Natural killer cell treated with Interleukin-12 subunit alpha and Interleukin-12 subunit beta and Interleukin-15 and Interleukin-18, amount 100 ng/mL, for 72 hours (primary cell): ENCODE data around the gene KCNH8. TPM values are rescaled to one million over a fixed set of nuclear protein-coding genes. Genes with fewer than 3 reads are reported as not detected.

ENCODE experiments used
- ATAC-seq, 2 donors: fragments of 150-1000 bp; cut with Tn5 transposase in 1 of 2; sonication (Bioruptor Pico), chemical (Tn5 transposase) in 1 of 2; 2 replicates each; pipeline ENCODE4 v1.10.0; 2021
- DNase-seq: peaks from one replicate; pipeline ENCODE4 v3.0.0; 2022; ENCODE audit warnings: low spot score
- H3K27ac Mint-ChIP-seq, 2 donors: 1 replicate in 1 of 2; 2 replicates in 1 of 2; pipeline ENCODE4 v1.8.0; 2022; ENCODE audit warnings: mixed read lengths in 2 of 2, mild to moderate bottlenecking in 1 of 2, moderate library complexity in 1 of 2
- H3K27me3 Mint-ChIP-seq, 2 donors: 1 replicate in 1 of 2; 2 replicates in 1 of 2; pipeline ENCODE4 v1.8.0; 2022; ENCODE audit warnings: mixed read lengths in 2 of 2
- H3K36me3 Mint-ChIP-seq: one replicate; pipeline ENCODE4 v1.8.0; 2022; ENCODE audit warnings: mixed read lengths
- H3K4me1 Mint-ChIP-seq, 2 donors: 1 replicate in 1 of 2; 2 replicates in 1 of 2; pipeline ENCODE4 v1.8.0; 2022; ENCODE audit warnings: low read depth in 2 of 2, mixed read lengths in 2 of 2, mild to moderate bottlenecking in 1 of 2
- H3K4me3 Mint-ChIP-seq: one replicate; pipeline ENCODE4 v1.8.0; 2022; ENCODE audit warnings: mixed read lengths
- H3K9me3 Mint-ChIP-seq: 2 replicates; pipeline ENCODE4 v1.8.0; 2022; ENCODE audit warnings: mixed read lengths
- total RNA-seq, 2 donors: library from RNA; stranded (reverse); gene quantifications; one replicate each; pipeline ENCODE4 v1.2.3, GENCODE V29; 2022

Gene KCNH8
- total RNA-seq, 2 donors from 2014 or later: not detected

- DNase-seq (no peak), ATAC-seq (no peak)
- Mint-ChIP-seq H3K4me1 (no peaks in the 10 kb centered on the region), H3K9me3 (peaks cover 6% of the 10 kb centered on the region), H3K4me3 (no peak overlapping the region), H3K27me3 (no peaks in the 10 kb centered on the region), H3K36me3 (no peaks in the 10 kb centered on the region), H3K27ac (no peak overlapping the region)
These were observed 246.6 kb downstream of the KCNH8 start for GRCh38 chr3:19394946-19395345.

GRCh38 chr3:19396726-19397125 is 248.4 kb downstream of the KCNH8 start:
- Mint-ChIP-seq H3K36me3 (no peaks in the 10 kb centered on the region), H3K4me1 (no peaks in the 10 kb centered on the region), H3K4me3 (no peak overlapping the region), H3K27ac (no peak overlapping the region), H3K27me3 (no peaks in the 10 kb centered on the region), H3K9me3 (peaks cover 2% of the 10 kb centered on the region)
- no peak for ATAC-seq
- DNase-seq: no peak

GRCh38 chr3:19399356-19399755 is 251.0 kb downstream of the KCNH8 start:
- no peaks in the 10 kb centered on the region for H3K9me3 Mint-ChIP-seq
- no peaks in the 10 kb centered on the region for H3K4me1 Mint-ChIP-seq
- H3K36me3 Mint-ChIP-seq: no peaks in the 10 kb centered on the region
- H3K27me3 Mint-ChIP-seq: no peaks in the 10 kb centered on the region
- no peak overlapping the region for H3K27ac Mint-ChIP-seq
- ATAC-seq: no peak
- H3K4me3 Mint-ChIP-seq: no peak overlapping the region
- no peak for DNase-seq

- DNase-seq: no peak
- Mint-ChIP-seq H3K27ac (no peak overlapping the region), H3K27me3 (no peaks in the 10 kb centered on the region), H3K36me3 (no peaks in the 10 kb centered on the region), H3K4me3 (no peak overlapping the region), H3K4me1 (no peaks in the 10 kb centered on the region), H3K9me3 (no peaks in the 10 kb centered on the region)
- ATAC-seq: no peak
These were observed 251.5 kb downstream of the KCNH8 start for GRCh38 chr3:19399836-19400235.

- Mint-ChIP-seq H3K36me3 (no peaks in the 10 kb centered on the region), H3K4me1 (no peaks in the 10 kb centered on the region), H3K27ac (no peak overlapping the region), H3K9me3 (no peaks in the 10 kb centered on the region), H3K4me3 (no peak overlapping the region), H3K27me3 (no peaks in the 10 kb centered on the region)
- DNase-seq (no peak), ATAC-seq (no peak)
These were observed 271.8 kb downstream of the KCNH8 start for GRCh38 chr3:19420159-19420558.

GRCh38 chr3:19425825-19426224 is 277.5 kb downstream of the KCNH8 start:
- DNase-seq (no peak), ATAC-seq (no peak)
- Mint-ChIP-seq H3K27me3 (no peaks in the 10 kb centered on the region), H3K27ac (no peak overlapping the region), H3K9me3 (peaks cover 12% of the 10 kb centered on the region), H3K4me1 (no peaks in the 10 kb centered on the region), H3K36me3 (no peaks in the 10 kb centered on the region), H3K4me3 (no peak overlapping the region)

- Mint-ChIP-seq H3K4me1 (no peaks in the 10 kb centered on the region), H3K9me3 (peaks cover 12% of the 10 kb centered on the region), H3K36me3 (no peaks in the 10 kb centered on the region), H3K27ac (no peak overlapping the region), H3K4me3 (no peak overlapping the region), H3K27me3 (no peaks in the 10 kb centered on the region)
- no peak for ATAC-seq
- DNase-seq: no peak
These were observed 279.3 kb downstream of the KCNH8 start for GRCh38 chr3:19427422-19428149.

GRCh38 chr3:19428729-19429128 is 280.4 kb downstream of the KCNH8 start:
- DNase-seq: no peak
- Mint-ChIP-seq H3K36me3 (no peaks in the 10 kb centered on the region), H3K27ac (no peak overlapping the region), H3K9me3 (peaks cover 12% of the 10 kb centered on the region), H3K27me3 (no peaks in the 10 kb centered on the region), H3K4me1 (no peaks in the 10 kb centered on the region), H3K4me3 (no peak overlapping the region)
- no peak for ATAC-seq

- no peak for ATAC-seq
- H3K4me1 Mint-ChIP-seq: no peaks in the 10 kb centered on the region
- no peaks in the 10 kb centered on the region for H3K36me3 Mint-ChIP-seq
- H3K9me3 Mint-ChIP-seq: peaks cover 9% of the 10 kb centered on the region
- H3K27me3 Mint-ChIP-seq: no peaks in the 10 kb centered on the region
- H3K4me3 Mint-ChIP-seq: no peak overlapping the region
- no peak overlapping the region for H3K27ac Mint-ChIP-seq
- no peak for DNase-seq
These were observed 284.4 kb downstream of the KCNH8 start for GRCh38 chr3:19432669-19433068.

- Mint-ChIP-seq H3K9me3 (peaks cover 4% of the 10 kb centered on the region), H3K4me1 (no peaks in the 10 kb centered on the region), H3K27me3 (no peaks in the 10 kb centered on the region), H3K36me3 (no peaks in the 10 kb centered on the region), H3K27ac (no peak overlapping the region), H3K4me3 (no peak overlapping the region)
- no peak for DNase-seq
- ATAC-seq: no peak
These were observed 288.4 kb downstream of the KCNH8 start for GRCh38 chr3:19436746-19437145.

- ATAC-seq (no peak), DNase-seq (no peak)
- peaks cover 4% of the 10 kb centered on the region for H3K9me3 Mint-ChIP-seq
- H3K4me1 Mint-ChIP-seq: no peaks in the 10 kb centered on the region
- no peak overlapping the region for H3K27ac Mint-ChIP-seq
- H3K27me3 Mint-ChIP-seq: no peaks in the 10 kb centered on the region
- H3K36me3 Mint-ChIP-seq: no peaks in the 10 kb centered on the region
- no peak overlapping the region for H3K4me3 Mint-ChIP-seq
These were observed 291.6 kb downstream of the KCNH8 start for GRCh38 chr3:19439944-19440343.

GRCh38 chr3:19446138-19446537 is 297.8 kb downstream of the KCNH8 start:
- ATAC-seq: no peak
- Mint-ChIP-seq H3K36me3 (no peaks in the 10 kb centered on the region), H3K4me3 (no peak overlapping the region), H3K27me3 (no peaks in the 10 kb centered on the region), H3K9me3 (peaks cover 3% of the 10 kb centered on the region), H3K27ac (peak overlapping the region in 1 of 2 donors; percentile 4), H3K4me1 (peaks cover 0 to 5% of the 10 kb centered on the region in 2 donors)
- no peak for DNase-seq

- H3K27ac Mint-ChIP-seq: peak overlapping the region in 1 of 2 donors; percentile 4
- ATAC-seq: no peak
These were observed 298.4 kb downstream of the KCNH8 start for GRCh38 chr3:19446687-19447086.

GRCh38 chr3:19455546-19455945 is 307.2 kb downstream of the KCNH8 start:
- Mint-ChIP-seq H3K27ac (no peak overlapping the region), H3K9me3 (peaks cover 15% of the 10 kb centered on the region), H3K4me1 (no peaks in the 10 kb centered on the region), H3K27me3 (no peaks in the 10 kb centered on the region), H3K4me3 (no peak overlapping the region), H3K36me3 (no peaks in the 10 kb centered on the region)
- no peak for ATAC-seq
- DNase-seq: no peak

More at GRCh38 chr3:19446687-19447086, 298.4 kb downstream of the KCNH8 start:
- Mint-ChIP-seq H3K27me3 (no peaks in the 10 kb centered on the region), H3K9me3 (peaks cover 3% of the 10 kb centered on the region), H3K36me3 (no peaks in the 10 kb centered on the region), H3K4me1 (peaks cover 0 to 5% of the 10 kb centered on the region in 2 donors), H3K4me3 (no peak overlapping the region)
- no peak for DNase-seq

- peaks cover 13% of the 10 kb centered on the region for H3K9me3 Mint-ChIP-seq
- H3K27ac Mint-ChIP-seq: no peak overlapping the region
- ATAC-seq (no peak), DNase-seq (no peak)
- no peak overlapping the region for H3K4me3 Mint-ChIP-seq
- no peaks in the 10 kb centered on the region for H3K4me1 Mint-ChIP-seq
- no peaks in the 10 kb centered on the region for H3K36me3 Mint-ChIP-seq
- H3K27me3 Mint-ChIP-seq: no peaks in the 10 kb centered on the region
These were observed 308.4 kb downstream of the KCNH8 start for GRCh38 chr3:19456738-19457137.
